A172 (cell line): Measurements from ENCODE around the gene SNAP23. TPM values are rescaled to one million over a fixed set of nuclear protein-coding genes. Genes with fewer than 3 reads are reported as not detected.
A peak's percentile ranks its signal among the peaks of the same experiment; 100 is the strongest.

Experiments
- DNase-seq: peaks from one replicate; pipeline ENCODE4 v3.0.0-alpha.2; 2015; ENCODE audit warnings: low spot score
- total RNA-seq: library from RNA; depleted of rRNA; stranded (reverse); fragments of >200 nt; shearing (Covaris generic); gene quantifications from 2 replicates; pipeline ENCODE4 v1.2.3, GENCODE V29; 2014; rRNA removed

Gene SNAP23
- total RNA-seq, result 64.1 and 77.1 TPM in 2 replicates

GRCh38 chr15:42495361-42496212 is at the start of gene SNAP23:
Gene SNAP23 (plus strand): TSS chr15:42495634. CDS start chr15:42511847, 16,213 bp downstream.
- peak; percentile 88 for DNase-seq

- no peak for DNase-seq
Observed at GRCh38 chr15:42447599-42447998, 47.8 kb upstream of the SNAP23 start.

GRCh38 chr15:42448281-42448680 is 47.2 kb upstream of the SNAP23 start:
- no peak for DNase-seq

GRCh38 chr15:42449770-42450424 is 45.5 kb upstream of the SNAP23 start:
- DNase-seq, result no peak

GRCh38 chr15:42450425-42450790 is 45.0 kb upstream of the SNAP23 start:
- no peak for DNase-seq

GRCh38 chr15:42453826-42454225 is 41.6 kb upstream of the SNAP23 start:
- no peak for DNase-seq

GRCh38 chr15:42456531-42456930 is 38.9 kb upstream of the SNAP23 start:
- DNase-seq, result no peak

- DNase-seq, result no peak
Observed at GRCh38 chr15:42456971-42457370, 38.5 kb upstream of the SNAP23 start.

- DNase-seq, result peak; percentile 73
Observed at GRCh38 chr15:42457445-42458442, 37.7 kb upstream of the SNAP23 start.

- no peak for DNase-seq
Observed at GRCh38 chr15:42461261-42461660, 34.2 kb upstream of the SNAP23 start.

- DNase-seq, result no peak
Observed at GRCh38 chr15:42465520-42466259, 29.7 kb upstream of the SNAP23 start.

- no peak for DNase-seq
Observed at GRCh38 chr15:42471002-42471401, 24.4 kb upstream of the SNAP23 start.

- DNase-seq, result no peak
Observed at GRCh38 chr15:42474827-42475226, 20.6 kb upstream of the SNAP23 start.

- DNase-seq, result no peak
Observed at GRCh38 chr15:42482701-42483100, 12.7 kb upstream of the SNAP23 start.

- no peak for DNase-seq
Observed at GRCh38 chr15:42483677-42484076, 11.8 kb upstream of the SNAP23 start.

GRCh38 chr15:42490291-42490670 is 5.2 kb upstream of the SNAP23 start:
- DNase-seq, result peak; percentile 6

- DNase-seq, result peak; percentile 85
Observed at GRCh38 chr15:42490671-42491538, 4.5 kb upstream of the SNAP23 start, which contains the start of gene ZNF106. Gene ZNF106 (minus strand): TSS chr15:42491141. CDS start chr15:42472289, 18,852 bp downstream.

- peak; percentile 78 for DNase-seq
Observed at GRCh38 chr15:42491539-42492225, 3.8 kb upstream of the SNAP23 start.

GRCh38 chr15:42493679-42494078 is 1.8 kb upstream of the SNAP23 start:
- no peak for DNase-seq

GRCh38 chr15:42494998-42495360 is 455 bp upstream of the SNAP23 start:
- peak; percentile 75 for DNase-seq
